KOPT-K1 (cell line): ENCODE results near the gene GBF1.
"Not testable (repeated sequence)": the region's sequence is repeated elsewhere in the genome, so short reads cannot be mapped to it uniquely, and the experiment has no call there.

ENCODE experiments used
- H3K27ac ChIP-seq: fragments of 200-600 bp; sonication (generic); 2 replicates; pipeline ENCODE4 v1.5.1; 2016; ENCODE audit warnings: antibody characterized with exemption, mild to moderate bottlenecking, low read depth, low read length; ENCODE audit not compliant: poor library complexity, severe bottlenecking
- H3K36me3 ChIP-seq: fragments of 200-600 bp; sonication (generic); 2 replicates; pipeline ENCODE4 v1.5.1; 2017; ENCODE audit warnings: antibody characterized with exemption, mild to moderate bottlenecking, low read length, moderate library complexity; ENCODE audit not compliant: insufficient read depth
- H3K9me3 ChIP-seq: fragments of 200-600 bp; sonication (generic); 2 replicates; pipeline ENCODE4 v1.5.1; 2017; ENCODE audit warnings: antibody characterized with exemption, low read length, mild to moderate bottlenecking; ENCODE audit not compliant: insufficient read depth, poor library complexity, severe bottlenecking

Gene GBF1

DNA sequence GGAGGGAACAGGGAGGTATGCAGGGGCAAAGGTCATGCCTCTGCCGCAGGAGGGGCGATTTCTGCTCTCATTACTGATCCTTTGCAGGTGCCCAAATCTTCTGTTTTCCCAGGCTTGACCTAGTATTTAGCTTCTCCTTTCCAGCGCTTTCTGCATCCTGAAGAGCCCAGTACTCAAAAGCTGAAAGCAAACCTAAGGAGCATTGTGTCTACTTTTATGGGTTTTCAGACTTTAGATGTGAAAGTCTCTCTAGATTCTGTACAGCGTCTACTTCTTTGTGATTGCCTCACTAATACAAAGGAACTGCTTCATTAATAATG lies 560 bp downstream of the GBF1 start:
- H3K27ac ChIP-seq = peak overlapping the region; percentile 67
- H3K36me3 ChIP-seq = peaks cover 24% of the 10 kb centered on the region
- no peaks in the 10 kb centered on the region for H3K9me3 ChIP-seq

- peak overlapping the region; percentile 67 for H3K27ac ChIP-seq
- peaks cover 24% of the 10 kb centered on the region for H3K36me3 ChIP-seq
- H3K9me3 ChIP-seq = no peaks in the 10 kb centered on the region
Observed at GRCh38 chr10:102246261-102246660, 929 bp downstream of the GBF1 start.

GRCh38 chr10:102247734-102248133 lies 2.4 kb downstream of the GBF1 start:
- Histone ChIP-seq H3K36me3 (peaks cover 28% of the 10 kb centered on the region), H3K9me3 (no peaks in the 10 kb centered on the region), H3K27ac (no peak overlapping the region)

- not testable (repeated sequence) for H3K9me3 ChIP-seq, H3K27ac ChIP-seq
- peaks cover 39% of the 10 kb centered on the region for H3K36me3 ChIP-seq
Observed at GRCh38 chr10:102252508-102252907, 7.2 kb downstream of the GBF1 start.

DNA sequence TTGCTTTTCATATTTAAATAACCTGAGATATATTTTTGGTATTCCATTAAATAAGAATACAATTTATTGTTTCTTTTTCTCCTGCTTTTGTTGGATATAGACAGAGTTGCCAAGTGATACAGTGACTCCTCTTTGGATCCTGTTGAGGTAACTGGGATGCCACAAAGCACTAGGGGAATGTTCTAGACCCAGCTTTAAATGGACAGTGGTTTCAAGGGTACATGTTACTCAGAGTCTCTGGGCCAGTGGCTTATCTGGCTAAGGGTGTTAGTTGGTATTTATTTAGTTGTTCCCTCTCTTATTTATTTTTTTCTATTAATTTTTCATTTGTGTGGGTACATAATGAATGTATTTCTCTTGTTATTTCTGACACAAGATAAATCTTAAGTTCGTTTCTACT lies 9.1 kb downstream of the GBF1 start:
- Histone ChIP-seq H3K36me3 (peaks cover 42% of the 10 kb centered on the region), H3K9me3 (no peaks in the 10 kb centered on the region), H3K27ac (no peak overlapping the region)

GRCh38 chr10:102255404-102255803 lies 10.1 kb downstream of the GBF1 start:
- H3K27ac ChIP-seq = no peak overlapping the region
- H3K9me3 ChIP-seq = no peaks in the 10 kb centered on the region
- H3K36me3 ChIP-seq = peaks cover 50% of the 10 kb centered on the region

DNA sequence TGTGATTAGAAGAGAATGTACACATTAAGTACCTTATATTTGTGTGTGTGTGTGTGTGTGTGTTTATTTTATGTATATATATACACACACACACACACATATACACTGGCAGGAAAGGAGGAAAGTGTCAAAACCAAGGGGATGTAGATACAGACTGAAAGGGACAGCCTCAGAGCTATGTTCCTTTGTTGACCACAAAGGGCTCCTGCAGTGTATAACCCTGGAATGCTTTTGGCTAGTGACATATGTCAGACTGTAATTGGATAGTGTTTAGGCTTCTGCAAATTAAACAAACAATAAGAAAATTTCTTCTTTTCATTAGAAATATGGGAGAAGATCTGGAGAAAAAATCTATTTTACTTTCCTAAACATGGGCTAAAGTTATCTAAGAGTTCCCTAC lies 15.9 kb downstream of the GBF1 start:
- Histone ChIP-seq H3K9me3 (no peaks in the 10 kb centered on the region), H3K36me3 (peaks cover 87% of the 10 kb centered on the region), H3K27ac (no peak overlapping the region)

DNA sequence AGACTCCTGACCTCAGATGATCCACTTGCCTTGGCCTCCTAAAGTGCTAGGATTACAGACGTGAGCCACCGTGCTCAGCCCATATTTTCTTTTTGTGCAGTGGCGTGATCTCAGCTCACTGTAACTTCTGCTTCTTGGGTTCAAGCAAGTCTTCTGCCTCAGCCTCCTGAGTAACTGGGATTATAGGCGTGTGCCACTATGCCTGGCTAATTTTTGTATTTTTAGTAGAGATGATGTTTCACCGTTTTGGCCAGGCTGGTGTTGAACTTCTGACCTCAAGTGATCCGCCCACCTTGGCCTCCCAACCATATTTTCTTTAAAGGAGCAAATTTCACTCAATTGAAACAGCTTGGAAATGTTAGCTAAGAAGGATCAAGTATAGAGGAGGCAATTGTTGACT lies 16.5 kb downstream of the GBF1 start:
- no peaks in the 10 kb centered on the region for H3K9me3 ChIP-seq
- no peak overlapping the region for H3K27ac ChIP-seq
- H3K36me3 ChIP-seq = peaks cover 89% of the 10 kb centered on the region

- H3K9me3 ChIP-seq = no peaks in the 10 kb centered on the region
- peaks cover 97% of the 10 kb centered on the region for H3K36me3 ChIP-seq
- no peak overlapping the region for H3K27ac ChIP-seq
Observed at GRCh38 chr10:102262744-102263370, 17.5 kb downstream of the GBF1 start.

GRCh38 chr10:102264371-102264770 lies 19.0 kb downstream of the GBF1 start:
- H3K36me3 ChIP-seq = peaks cover 90% of the 10 kb centered on the region
- H3K27ac ChIP-seq = no peak overlapping the region
- no peaks in the 10 kb centered on the region for H3K9me3 ChIP-seq

DNA sequence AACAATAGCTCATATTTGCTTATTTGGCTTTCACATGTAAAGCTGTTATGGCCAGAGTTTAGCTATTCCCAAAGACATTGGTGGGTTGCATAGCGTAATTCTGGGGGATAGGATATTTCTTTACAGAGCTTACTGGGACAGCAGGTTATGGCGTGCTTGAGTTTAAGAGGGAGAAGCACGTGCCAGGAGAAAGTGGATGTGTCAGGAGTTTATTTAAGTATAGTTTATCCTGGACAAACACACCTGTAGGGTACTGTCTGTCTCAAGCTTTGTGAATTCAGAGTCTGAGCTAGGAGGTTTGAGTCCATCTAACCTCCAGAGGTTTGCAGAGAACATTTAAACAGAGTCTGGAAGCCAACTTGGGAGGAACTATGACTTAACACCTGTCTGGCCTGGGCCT lies 21.3 kb downstream of the GBF1 start:
- Histone ChIP-seq H3K27ac (no peak overlapping the region), H3K36me3 (peaks cover 77% of the 10 kb centered on the region), H3K9me3 (no peaks in the 10 kb centered on the region)

- Histone ChIP-seq H3K9me3 (no peaks in the 10 kb centered on the region), H3K36me3 (peaks cover 77% of the 10 kb centered on the region), H3K27ac (no peak overlapping the region)
Observed at GRCh38 chr10:102267748-102268147, 22.4 kb downstream of the GBF1 start.

DNA sequence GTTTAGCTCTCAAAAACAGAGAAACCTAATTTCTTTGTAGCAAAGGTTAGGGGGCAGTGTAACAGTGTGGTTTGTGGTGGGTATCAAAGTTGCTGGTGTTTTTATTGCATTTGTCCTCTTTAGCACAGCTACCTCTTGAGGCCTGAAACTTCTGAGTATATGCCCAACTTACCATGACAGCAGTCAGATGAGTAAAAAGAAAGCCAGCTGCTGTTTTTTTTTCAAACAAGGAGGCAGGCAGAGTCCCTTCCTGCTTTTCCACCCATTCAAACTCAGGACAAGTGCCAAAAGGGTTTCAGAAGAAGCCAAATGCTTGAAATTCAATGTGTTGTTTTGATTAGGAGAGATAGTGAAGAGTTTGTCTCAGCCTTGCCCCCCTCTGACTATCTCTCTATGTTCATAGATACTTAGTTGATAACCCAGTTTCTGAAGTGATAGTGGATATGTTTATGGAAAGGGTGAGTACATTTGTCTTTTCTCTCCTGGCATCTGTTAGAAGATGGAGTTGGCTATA lies 23.1 kb downstream of the GBF1 start:
- peaks cover 70% of the 10 kb centered on the region for H3K36me3 ChIP-seq
- no peak overlapping the region for H3K27ac ChIP-seq
- no peaks in the 10 kb centered on the region for H3K9me3 ChIP-seq

GRCh38 chr10:102269017-102269416 lies 23.7 kb downstream of the GBF1 start:
- Histone ChIP-seq H3K27ac (no peak overlapping the region), H3K36me3 (peaks cover 65% of the 10 kb centered on the region), H3K9me3 (no peaks in the 10 kb centered on the region)

DNA sequence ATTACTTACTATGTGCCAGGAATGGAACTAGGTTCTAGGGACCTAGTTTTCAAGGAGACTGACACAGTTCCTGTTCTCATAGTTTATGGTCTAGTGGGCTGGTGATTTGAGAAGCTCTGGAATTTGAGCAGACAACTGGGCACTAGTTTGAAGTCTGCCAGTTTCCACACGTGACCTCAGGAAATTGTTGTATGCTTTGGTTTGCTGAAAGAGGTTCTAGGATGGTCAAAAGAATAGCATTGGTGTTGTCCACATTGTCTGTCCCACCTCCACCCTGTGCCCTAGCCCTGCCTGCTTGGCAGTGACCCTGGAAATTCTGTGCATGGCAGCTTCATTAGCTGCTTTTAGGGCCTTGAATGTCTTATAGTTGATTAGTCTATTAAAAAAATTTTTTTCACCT lies 28.7 kb downstream of the GBF1 start:
- Histone ChIP-seq H3K36me3 (peaks cover 25% of the 10 kb centered on the region), H3K27ac (no peak overlapping the region), H3K9me3 (no peaks in the 10 kb centered on the region)

- Histone ChIP-seq H3K36me3 (0 out of 2 replicates have a peak, but pooled peaks cover 16% of the 10 kb centered on the region), H3K27ac (no peak overlapping the region), H3K9me3 (no peaks in the 10 kb centered on the region)
Observed at GRCh38 chr10:102275343-102275742, 30.0 kb downstream of the GBF1 start.
